ENCODE measurements around the gene SUGCT.
"Not testable (repeated sequence)": the region's sequence is repeated elsewhere in the genome, so short reads cannot be mapped to it uniquely, and the experiment has no call there.

DNA sequence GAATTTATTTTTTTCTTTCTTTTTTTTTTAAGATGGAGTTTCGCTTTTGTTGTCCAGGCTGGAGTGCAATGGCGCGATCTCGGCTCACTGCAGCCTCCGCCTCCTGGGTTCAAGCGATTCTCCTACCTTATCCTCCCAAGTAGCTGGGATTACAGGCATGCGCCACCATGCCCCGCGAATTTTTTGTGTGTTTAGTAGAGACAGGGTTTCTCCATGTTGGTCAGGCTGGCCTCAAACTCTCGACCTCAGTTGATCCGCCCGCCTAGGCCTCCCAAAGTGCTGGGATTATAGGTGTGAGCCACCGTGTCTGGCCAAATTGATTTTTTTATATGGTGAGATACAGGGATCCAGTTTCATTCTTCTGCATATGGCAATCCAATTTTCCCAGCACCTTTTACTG lies 5.1 kb downstream of the SUGCT start:
- TF ChIP-seq, protein P1, sequence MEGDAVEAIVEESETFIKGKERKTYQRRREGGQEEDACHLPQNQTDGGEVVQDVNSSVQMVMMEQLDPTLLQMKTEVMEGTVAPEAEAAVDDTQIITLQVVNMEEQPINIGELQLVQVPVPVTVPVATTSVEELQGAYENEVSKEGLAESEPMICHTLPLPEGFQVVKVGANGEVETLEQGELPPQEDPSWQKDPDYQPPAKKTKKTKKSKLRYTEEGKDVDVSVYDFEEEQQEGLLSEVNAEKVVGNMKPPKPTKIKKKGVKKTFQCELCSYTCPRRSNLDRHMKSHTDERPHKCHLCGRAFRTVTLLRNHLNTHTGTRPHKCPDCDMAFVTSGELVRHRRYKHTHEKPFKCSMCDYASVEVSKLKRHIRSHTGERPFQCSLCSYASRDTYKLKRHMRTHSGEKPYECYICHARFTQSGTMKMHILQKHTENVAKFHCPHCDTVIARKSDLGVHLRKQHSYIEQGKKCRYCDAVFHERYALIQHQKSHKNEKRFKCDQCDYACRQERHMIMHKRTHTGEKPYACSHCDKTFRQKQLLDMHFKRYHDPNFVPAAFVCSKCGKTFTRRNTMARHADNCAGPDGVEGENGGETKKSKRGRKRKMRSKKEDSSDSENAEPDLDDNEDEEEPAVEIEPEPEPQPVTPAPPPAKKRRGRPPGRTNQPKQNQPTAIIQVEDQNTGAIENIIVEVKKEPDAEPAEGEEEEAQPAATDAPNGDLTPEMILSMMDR (IDR thresholded peaks at IDR 0.05; ENCODE audit: low read length) = not testable (repeated sequence)
- not testable (repeated sequence) for TF ChIP-seq EZH2phosphoT487 (IDR thresholded peaks at IDR 0.05; ENCODE audit: low read length); EZH2 (optimal IDR thresholded peaks at IDR 0.05; ENCODE audit: low read depth, low read length)
